ENCODE results near the gene PCNA. TPM values are rescaled to one million over a fixed set of nuclear protein-coding genes. Genes with fewer than 3 reads are reported as not detected.

The PCNA gene
- total and polyA plus RNA-seq, 2 donors (not counting 1 experiment from before 2014, with no cell fraction given) = 31.7 to 73.4 TPM

- H2AFZ ChIP-seq (ENCODE audit: insufficient read depth, low read depth, low read length, poor library complexity, severe bottlenecking) = no peak overlapping the region
- H3K36me3 ChIP-seq (replicated peaks in 1 of 2; ENCODE audit: control extremely low read depth in 1 of 2, control insufficient read depth in 1 of 2, extremely low read depth in 1 of 2, insufficient read depth in 2 of 2, low read length in 1 of 2) = no peaks in the 10 kb centered on the region
- no peaks in the 10 kb centered on the region for H3K27me3 ChIP-seq (replicated peaks in 1 of 4; ENCODE audit: control extremely low read depth in 1 of 4, control insufficient read depth in 3 of 4, insufficient read depth in 4 of 4, low read length in 3 of 4)
- peaks cover 62% of the 10 kb centered on the region for H3K4me1 Mint-ChIP-seq
- ATAC-seq (ENCODE audit: low read depth) (no peak), DNase-seq (no peak)
- peaks cover 83% of the 10 kb centered on the region for H4K20me1 ChIP-seq (ENCODE audit: control insufficient read depth, insufficient read depth, low read length, poor library complexity, severe bottlenecking)
- no peak overlapping the region for H3K4me2 ChIP-seq (replicated peaks; ENCODE audit: low read depth, low read length, poor library complexity, severe bottlenecking)
- H3K4me3 ChIP-seq (ENCODE audit: control extremely low read depth in 1 of 5, extremely low read depth in 1 of 5, insufficient read depth in 1 of 5, low read depth in 2 of 5, low read length in 4 of 5) = no peak overlapping the region
- H3K9me3 ChIP-seq (ENCODE audit: control extremely low read depth in 1 of 3, control insufficient read depth in 2 of 3, insufficient read depth in 1 of 3, low read length in 2 of 3) = no peaks in the 10 kb centered on the region
- H3K27ac ChIP-seq (ENCODE audit: low read length in 2 of 2) = no peak overlapping the region
- intact Hi-C loops (cut with micrococcal nuclease) = no loop called here
- no peak overlapping the region for H3K9ac ChIP-seq (ENCODE audit: low read length)
- TF ChIP-seq EZH2 (IDR thresholded peaks at IDR 0.05; ENCODE audit: borderline replicate concordance, insufficient read depth, low read depth, low read length, poor library complexity, severe bottlenecking) = no peak
- TF ChIP-seq, protein P1, sequence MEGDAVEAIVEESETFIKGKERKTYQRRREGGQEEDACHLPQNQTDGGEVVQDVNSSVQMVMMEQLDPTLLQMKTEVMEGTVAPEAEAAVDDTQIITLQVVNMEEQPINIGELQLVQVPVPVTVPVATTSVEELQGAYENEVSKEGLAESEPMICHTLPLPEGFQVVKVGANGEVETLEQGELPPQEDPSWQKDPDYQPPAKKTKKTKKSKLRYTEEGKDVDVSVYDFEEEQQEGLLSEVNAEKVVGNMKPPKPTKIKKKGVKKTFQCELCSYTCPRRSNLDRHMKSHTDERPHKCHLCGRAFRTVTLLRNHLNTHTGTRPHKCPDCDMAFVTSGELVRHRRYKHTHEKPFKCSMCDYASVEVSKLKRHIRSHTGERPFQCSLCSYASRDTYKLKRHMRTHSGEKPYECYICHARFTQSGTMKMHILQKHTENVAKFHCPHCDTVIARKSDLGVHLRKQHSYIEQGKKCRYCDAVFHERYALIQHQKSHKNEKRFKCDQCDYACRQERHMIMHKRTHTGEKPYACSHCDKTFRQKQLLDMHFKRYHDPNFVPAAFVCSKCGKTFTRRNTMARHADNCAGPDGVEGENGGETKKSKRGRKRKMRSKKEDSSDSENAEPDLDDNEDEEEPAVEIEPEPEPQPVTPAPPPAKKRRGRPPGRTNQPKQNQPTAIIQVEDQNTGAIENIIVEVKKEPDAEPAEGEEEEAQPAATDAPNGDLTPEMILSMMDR (IDR thresholded peaks at IDR 0.05) = no peak
- no peaks in the 10 kb centered on the region for H3K9me3 Mint-ChIP-seq (ENCODE audit: insufficient read depth)
- POLR2A ChIA-PET = no interaction called here
- CTCF ChIA-PET = interaction anchor here (1.0 to 2.2 kb wide), 2 partner anchors 14 to 53 kb away, joined by 5 to 8 read pairs; partner anchors contain the start of gene CDS2
- H3K27me3 Mint-ChIP-seq = no peaks in the 10 kb centered on the region
- H3K79me2 ChIP-seq (ENCODE audit: control insufficient read depth, insufficient read depth, low read length) = peaks cover 88% of the 10 kb centered on the region
- no peak overlapping the region for H3K27ac Mint-ChIP-seq
- H3K4me3 Mint-ChIP-seq = no peak overlapping the region
- H3K4me1 ChIP-seq (ENCODE audit: control insufficient read depth in 2 of 2, insufficient read depth in 2 of 2, low read length in 2 of 2) = peaks cover 17 to 32% of the 10 kb centered on the region in 2 donors
Measured at GRCh38 chr20:5140195-5140594, 20.4 kb upstream of the PCNA start.

- H3K27me3 Mint-ChIP-seq = no peaks in the 10 kb centered on the region
- no peak overlapping the region for H3K4me3 Mint-ChIP-seq
- no peaks in the 10 kb centered on the region for H3K9me3 Mint-ChIP-seq (ENCODE audit: insufficient read depth)
- H3K9me3 ChIP-seq (ENCODE audit: control extremely low read depth in 1 of 3, control insufficient read depth in 2 of 3, insufficient read depth in 1 of 3, low read length in 2 of 3) = no peaks in the 10 kb centered on the region
- H3K79me2 ChIP-seq (ENCODE audit: control insufficient read depth, insufficient read depth, low read length) = peaks cover 100% of the 10 kb centered on the region
- no peak overlapping the region for H3K9ac ChIP-seq (ENCODE audit: low read length)
- ATAC-seq (ENCODE audit: low read depth) (no peak), DNase-seq (no peak)
- 44% methylated on average over 3 of the region's 4 CpGs for WGBS (ENCODE audit: insufficient coverage)
- no peak overlapping the region for H3K4me3 ChIP-seq (ENCODE audit: control extremely low read depth in 1 of 5, extremely low read depth in 1 of 5, insufficient read depth in 1 of 5, low read depth in 2 of 5, low read length in 4 of 5)
- no peak overlapping the region for H3K27ac ChIP-seq (ENCODE audit: low read length in 2 of 2)
- intact Hi-C loops (cut with micrococcal nuclease) = no loop called here
- no peak overlapping the region for H2AFZ ChIP-seq (ENCODE audit: insufficient read depth, low read depth, low read length, poor library complexity, severe bottlenecking)
- no peaks in the 10 kb centered on the region for H3K36me3 ChIP-seq (replicated peaks in 1 of 2; ENCODE audit: control extremely low read depth in 1 of 2, control insufficient read depth in 1 of 2, extremely low read depth in 1 of 2, insufficient read depth in 2 of 2, low read length in 1 of 2)
- H3K27me3 ChIP-seq (replicated peaks in 1 of 4; ENCODE audit: control extremely low read depth in 1 of 4, control insufficient read depth in 3 of 4, insufficient read depth in 4 of 4, low read length in 3 of 4) = no peaks in the 10 kb centered on the region
- POLR2A ChIA-PET = interaction anchor here (1.7 kb wide), 1 partner anchor 10 kb away, joined by 3 read pairs; no protein-coding TSS in a partner anchor
- CTCF ChIA-PET = no interaction called here
- no peak overlapping the region for H3K27ac Mint-ChIP-seq
- H3K4me2 ChIP-seq (replicated peaks; ENCODE audit: low read depth, low read length, poor library complexity, severe bottlenecking) = peak overlapping the region; percentile 7
- H3K4me1 Mint-ChIP-seq = peaks cover 45% of the 10 kb centered on the region
- peaks cover 79% of the 10 kb centered on the region for H4K20me1 ChIP-seq (ENCODE audit: control insufficient read depth, insufficient read depth, low read length, poor library complexity, severe bottlenecking)
- H3K4me1 ChIP-seq (ENCODE audit: control insufficient read depth in 2 of 2, insufficient read depth in 2 of 2, low read length in 2 of 2) = peaks cover 12 to 21% of the 10 kb centered on the region in 2 donors
- TF ChIP-seq, protein P1 (IDR thresholded peaks at IDR 0.05) = no peak
- TF ChIP-seq EZH2 (IDR thresholded peaks at IDR 0.05; ENCODE audit: borderline replicate concordance, insufficient read depth, low read depth, low read length, poor library complexity, severe bottlenecking) = no peak
Measured at GRCh38 chr20:5136096-5136495, 16.3 kb upstream of the PCNA start.

All from B cell (primary cell).